ENCODE results near the gene PMEL.

Gene PMEL

GRCh38 chr12:55965941-55966407 is at the start of gene PMEL:
PMEL (minus strand) TSS chr12:55966042; CDS start chr12:55966011, 31 bp downstream.
- peaks cover 24% of the 10 kb centered on the region for H3K36me3 ChIP-seq (ENCODE audit: low read depth)
- ATAC-seq (ENCODE audit: low read depth) (no peak), DNase-seq (ENCODE audit: low spot score) (no peak)
- no peaks in the 10 kb centered on the region for H3K27me3 ChIP-seq (ENCODE audit: insufficient read depth, poor library complexity, severe bottlenecking)
- TF ChIP-seq, protein P1, sequence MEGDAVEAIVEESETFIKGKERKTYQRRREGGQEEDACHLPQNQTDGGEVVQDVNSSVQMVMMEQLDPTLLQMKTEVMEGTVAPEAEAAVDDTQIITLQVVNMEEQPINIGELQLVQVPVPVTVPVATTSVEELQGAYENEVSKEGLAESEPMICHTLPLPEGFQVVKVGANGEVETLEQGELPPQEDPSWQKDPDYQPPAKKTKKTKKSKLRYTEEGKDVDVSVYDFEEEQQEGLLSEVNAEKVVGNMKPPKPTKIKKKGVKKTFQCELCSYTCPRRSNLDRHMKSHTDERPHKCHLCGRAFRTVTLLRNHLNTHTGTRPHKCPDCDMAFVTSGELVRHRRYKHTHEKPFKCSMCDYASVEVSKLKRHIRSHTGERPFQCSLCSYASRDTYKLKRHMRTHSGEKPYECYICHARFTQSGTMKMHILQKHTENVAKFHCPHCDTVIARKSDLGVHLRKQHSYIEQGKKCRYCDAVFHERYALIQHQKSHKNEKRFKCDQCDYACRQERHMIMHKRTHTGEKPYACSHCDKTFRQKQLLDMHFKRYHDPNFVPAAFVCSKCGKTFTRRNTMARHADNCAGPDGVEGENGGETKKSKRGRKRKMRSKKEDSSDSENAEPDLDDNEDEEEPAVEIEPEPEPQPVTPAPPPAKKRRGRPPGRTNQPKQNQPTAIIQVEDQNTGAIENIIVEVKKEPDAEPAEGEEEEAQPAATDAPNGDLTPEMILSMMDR (IDR thresholded peaks at IDR 0.05; ENCODE audit: poor library complexity, severe bottlenecking): no peak
- H3K9me3 ChIP-seq (ENCODE audit: severe bottlenecking): no peaks in the 10 kb centered on the region
- H3K4me1 ChIP-seq (ENCODE audit: insufficient read depth, poor library complexity, severe bottlenecking): peaks cover 9% of the 10 kb centered on the region
- H3K4me3 ChIP-seq (ENCODE audit: severe bottlenecking): peak within 1 kb of the TSS; percentile 92
- peak within 1 kb of the TSS; percentile 57 for H3K27ac ChIP-seq (ENCODE audit: poor library complexity, severe bottlenecking)

- TF ChIP-seq, protein P1 (IDR thresholded peaks at IDR 0.05; ENCODE audit: poor library complexity, severe bottlenecking): no peak
- H3K27me3 ChIP-seq (ENCODE audit: insufficient read depth, poor library complexity, severe bottlenecking): no peaks in the 10 kb centered on the region
- 0 out of 2 replicates have a peak, but pooled peaks cover 3% of the 10 kb centered on the region for H3K36me3 ChIP-seq (ENCODE audit: low read depth)
- DNase-seq (ENCODE audit: low spot score): no peak
- no peaks in the 10 kb centered on the region for H3K9me3 ChIP-seq (ENCODE audit: severe bottlenecking)
- H3K4me1 ChIP-seq (ENCODE audit: insufficient read depth, poor library complexity, severe bottlenecking): no peaks in the 10 kb centered on the region
- H3K4me3 ChIP-seq (ENCODE audit: severe bottlenecking): no peak overlapping the region
- ATAC-seq (ENCODE audit: low read depth): no peak
- no peak overlapping the region for H3K27ac ChIP-seq (ENCODE audit: poor library complexity, severe bottlenecking)
Observed at GRCh38 chr12:56014205-56014604, 48.4 kb upstream of the PMEL start.

DNA sequence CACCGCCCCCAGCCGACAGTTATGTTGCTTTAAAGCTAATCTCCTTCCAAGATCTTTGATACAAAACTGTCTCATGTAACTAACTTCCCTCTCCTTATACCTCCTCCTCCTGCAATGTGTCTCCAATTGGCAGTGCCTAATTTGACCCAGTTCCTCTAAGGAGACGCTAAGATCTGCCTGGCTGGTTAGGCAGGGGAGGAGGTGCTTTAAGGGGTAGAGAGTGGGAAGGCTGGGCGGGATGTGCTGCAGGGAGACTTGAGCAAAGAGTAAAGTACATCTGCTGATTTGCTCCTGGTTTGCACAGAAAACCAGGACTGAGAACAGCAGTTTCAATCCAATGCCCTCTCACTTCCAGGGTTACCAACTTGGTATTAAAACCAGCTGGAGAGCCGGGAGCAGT is 47.6 kb upstream of the PMEL start:
- H3K27ac ChIP-seq (ENCODE audit: poor library complexity, severe bottlenecking): no peak overlapping the region
- no peaks in the 10 kb centered on the region for H3K9me3 ChIP-seq (ENCODE audit: severe bottlenecking)
- H3K4me1 ChIP-seq (ENCODE audit: insufficient read depth, poor library complexity, severe bottlenecking): no peaks in the 10 kb centered on the region
- DNase-seq (ENCODE audit: low spot score) (no peak), ATAC-seq (ENCODE audit: low read depth) (no peak)
- H3K4me3 ChIP-seq (ENCODE audit: severe bottlenecking): no peak overlapping the region
- TF ChIP-seq, protein P1 (IDR thresholded peaks at IDR 0.05; ENCODE audit: poor library complexity, severe bottlenecking): no peak
- H3K36me3 ChIP-seq (ENCODE audit: low read depth): 0 out of 2 replicates have a peak, but pooled peaks cover 3% of the 10 kb centered on the region
- H3K27me3 ChIP-seq (ENCODE audit: insufficient read depth, poor library complexity, severe bottlenecking): no peaks in the 10 kb centered on the region

- DNase-seq (ENCODE audit: low spot score) (no peak), ATAC-seq (ENCODE audit: low read depth) (no peak)
- TF ChIP-seq, protein P1 (IDR thresholded peaks at IDR 0.05; ENCODE audit: poor library complexity, severe bottlenecking): no peak
- H3K27ac ChIP-seq (ENCODE audit: poor library complexity, severe bottlenecking): no peak overlapping the region
- H3K9me3 ChIP-seq (ENCODE audit: severe bottlenecking): no peaks in the 10 kb centered on the region
- no peaks in the 10 kb centered on the region for H3K36me3 ChIP-seq (ENCODE audit: low read depth)
- no peak overlapping the region for H3K4me3 ChIP-seq (ENCODE audit: severe bottlenecking)
- no peaks in the 10 kb centered on the region for H3K27me3 ChIP-seq (ENCODE audit: insufficient read depth, poor library complexity, severe bottlenecking)
- H3K4me1 ChIP-seq (ENCODE audit: insufficient read depth, poor library complexity, severe bottlenecking): no peaks in the 10 kb centered on the region
Observed at GRCh38 chr12:56011509-56012090, 45.8 kb upstream of the PMEL start.

DNA sequence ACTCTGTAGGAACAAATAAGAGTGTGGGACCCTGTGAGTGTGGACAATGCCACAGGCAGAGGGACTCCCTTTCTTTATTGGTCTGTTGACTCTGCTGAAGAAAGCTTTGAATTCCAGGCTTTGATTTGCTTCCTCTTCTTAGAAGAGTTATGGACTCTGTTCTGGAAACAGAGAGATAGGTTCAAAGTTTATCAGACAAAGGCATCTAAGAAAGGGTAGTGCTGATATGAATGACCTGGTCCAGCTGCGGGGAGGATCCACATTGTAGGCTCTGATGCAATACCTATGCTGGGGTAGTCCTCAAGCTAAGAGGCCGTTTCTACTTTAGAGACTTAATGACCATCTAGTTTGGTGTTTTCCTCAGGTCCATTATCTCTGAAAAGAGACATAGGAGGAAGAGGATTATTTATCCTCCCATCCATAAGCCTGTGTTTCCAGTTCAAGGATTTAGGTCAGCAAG is 44.3 kb upstream of the PMEL start:
- H3K36me3 ChIP-seq (ENCODE audit: low read depth): no peaks in the 10 kb centered on the region
- TF ChIP-seq, protein P1 (IDR thresholded peaks at IDR 0.05; ENCODE audit: poor library complexity, severe bottlenecking): no peak
- H3K4me3 ChIP-seq (ENCODE audit: severe bottlenecking): no peak overlapping the region
- H3K27me3 ChIP-seq (ENCODE audit: insufficient read depth, poor library complexity, severe bottlenecking): no peaks in the 10 kb centered on the region
- no peaks in the 10 kb centered on the region for H3K4me1 ChIP-seq (ENCODE audit: insufficient read depth, poor library complexity, severe bottlenecking)
- no peak for DNase-seq (ENCODE audit: low spot score)
- no peak for ATAC-seq (ENCODE audit: low read depth)
- no peaks in the 10 kb centered on the region for H3K9me3 ChIP-seq (ENCODE audit: severe bottlenecking)
- no peak overlapping the region for H3K27ac ChIP-seq (ENCODE audit: poor library complexity, severe bottlenecking)
